Endothelial cell of umbilical vein (primary cell): Measurements from ENCODE around the gene SLC39A11. TPM values are rescaled to one million over a fixed set of nuclear protein-coding genes. Genes with fewer than 3 reads are reported as not detected.

ENCODE experiments used
- BruUV-seq: library from RNA; stranded (reverse); fragments of 400-500 nt; replicated peaks from 2 replicates; lab custom pipeline; 2021; lab: Mats Ljungman, UMichigan
- CTCF ChIA-PET: fragments of 300-600, 350-600 bp; sonication (Branson Sonifier 250); formaldehyde crosslinking; loops from one replicate; lab custom pipeline; 2021; ENCODE audit warnings: antibody characterized with exemption, inconsistent platforms; lab: Charles Lee
- POLR2A ChIA-PET: fragments of 300-600, 350-600 bp; sonication (Branson Sonifier 250); formaldehyde crosslinking; loops from one replicate; lab custom pipeline; 2021; ENCODE audit warnings: antibody characterized with exemption, inconsistent platforms; lab: Charles Lee
- DNase-seq: peaks from one replicate; pipeline ENCODE4 v3.0.0-alpha.2; 2011; ENCODE audit warnings: low read depth, low spot score
- FAIRE-seq: peaks from 2 replicates; lab custom pipeline; 2011; peaks lifted over from hg19 to GRCh38; lab: Jason Lieb, UNC
- H2AFZ ChIP-seq: 2 replicates; pipeline ENCODE4 v1.6.0; 2012; ENCODE audit warnings: low read depth, low read length, control low read depth, inconsistent platforms
- H3K27ac ChIP-seq: 2 replicates; pipeline ENCODE4 v1.5.1; 2011; ENCODE audit warnings: low read depth, mild to moderate bottlenecking, control low read depth, low read length, moderate library complexity; ENCODE audit not compliant: insufficient read depth
- H3K27me3 ChIP-seq, 2 experiments: 2 replicates each; pipeline versions ENCODE4 v1.6.0 to v1.6.1; 2011; ENCODE audit warnings: low read length in 2 of 2, mixed read lengths in 1 of 2; ENCODE audit not compliant: control insufficient read depth in 2 of 2, insufficient read depth in 2 of 2
- H3K36me3 ChIP-seq, 2 experiments: 2 replicates in 1 of 2; 3 replicates in 1 of 2; pipeline ENCODE4 v1.5.1; 2011; ENCODE audit warnings: low read length in 2 of 2, mild to moderate bottlenecking in 1 of 2, moderate library complexity in 1 of 2; ENCODE audit not compliant: control insufficient read depth in 2 of 2, insufficient read depth in 2 of 2; ENCODE audit errors: extremely low read depth in 1 of 2
- H3K4me1 ChIP-seq: 3 replicates; pipeline ENCODE4 v1.5.1; 2011; ENCODE audit warnings: mild to moderate bottlenecking, low read length; ENCODE audit not compliant: control insufficient read depth, insufficient read depth; ENCODE audit errors: extremely low read depth
- H3K4me2 ChIP-seq: 2 replicates; pipeline ENCODE4 v1.6.1; 2011; ENCODE audit warnings: low read length, control low read depth, mixed read lengths; ENCODE audit not compliant: insufficient read depth
- H3K4me3 ChIP-seq, 3 experiments: fragments of 200-600 bp in 1 of 3; sonication (generic), shearing (Covaris generic) in 1 of 3; replicated peaks in 1 of 3; 2 replicates each; pipeline ENCODE4 v1.5.1; 2011 to 2016; ENCODE audit warnings: control low read depth in 3 of 3, low read length in 3 of 3, mild to moderate bottlenecking in 2 of 3, inconsistent platforms in 1 of 3, low read depth in 1 of 3, moderate library complexity in 1 of 3; ENCODE audit not compliant: insufficient read depth in 1 of 3
- H3K79me2 ChIP-seq: 2 replicates; pipeline ENCODE4 v1.6.0; 2012; ENCODE audit warnings: low read length, inconsistent platforms; ENCODE audit not compliant: control insufficient read depth, insufficient read depth
- H3K9ac ChIP-seq: replicated peaks from 2 replicates; pipeline ENCODE3; 2011; ENCODE audit warnings: low read length, control low read depth; ENCODE audit not compliant: insufficient read depth; ENCODE audit errors: extremely low read depth
- H3K9me1 ChIP-seq: replicated peaks from 3 replicates; pipeline ENCODE4 v1.6.0; 2011; ENCODE audit warnings: mild to moderate bottlenecking, low read length; ENCODE audit not compliant: control insufficient read depth, insufficient read depth; ENCODE audit errors: extremely low read depth
- H3K9me3 ChIP-seq: replicated peaks from 2 replicates; pipeline ENCODE4 v1.5.1; 2012; ENCODE audit warnings: low read length, inconsistent platforms; ENCODE audit not compliant: control insufficient read depth, insufficient read depth
- H4K20me1 ChIP-seq: replicated peaks from 2 replicates; pipeline ENCODE3; 2011; ENCODE audit warnings: mild to moderate bottlenecking, low read length; ENCODE audit not compliant: control insufficient read depth, insufficient read depth; ENCODE audit errors: extremely low read depth
- EZH2 ChIP-seq: IDR thresholded peaks from 2 replicates; pipeline ENCODE4 v1.6.1; 2012; ENCODE audit warnings: borderline replicate concordance, low read depth, mild to moderate bottlenecking, moderate library complexity, low read length, inconsistent platforms; ENCODE audit not compliant: severe bottlenecking
- FOS ChIP-seq: IDR thresholded peaks from 2 replicates; pipeline ENCODE4 v1.6.1; 2011; ENCODE audit warnings: mild to moderate bottlenecking, low read length, moderate library complexity, borderline replicate concordance; ENCODE audit not compliant: insufficient read depth
- GATA2 ChIP-seq: IDR thresholded peaks from 2 replicates; pipeline ENCODE4 v1.7.0; 2011; ENCODE audit warnings: low read depth, mild to moderate bottlenecking, moderate library complexity, mixed read lengths, low read length; ENCODE audit not compliant: insufficient read length, insufficient read depth
- JUN ChIP-seq: IDR thresholded peaks from 2 replicates; pipeline ENCODE4 v1.6.1; 2011; ENCODE audit warnings: borderline replicate concordance, low read depth; ENCODE audit not compliant: insufficient read length, insufficient read depth
- MYC ChIP-seq: IDR thresholded peaks from one replicate; pipeline ENCODE4 v1.6.1; 2011; ENCODE audit warnings: mild to moderate bottlenecking, low read depth, low read length
- POLR2A ChIP-seq: IDR thresholded peaks from 2 replicates; pipeline ENCODE4 v1.6.1; 2012; ENCODE audit warnings: low read depth, mild to moderate bottlenecking, control low read depth, low read length
- POLR2AphosphoS5 ChIP-seq: IDR thresholded peaks from 2 replicates; pipeline ENCODE4 v1.6.1; 2012; ENCODE audit warnings: low read depth, mild to moderate bottlenecking, control low read depth, low read length, moderate library complexity; ENCODE audit not compliant: insufficient read depth
- dilution Hi-C: fragments of 300-500 bp; cut with MboI; formaldehyde crosslinking; loops from one replicate; pipeline ENCODE4 v1.15.0; 2019; ENCODE audit warnings: low sequenced_read_pairs; ENCODE audit not compliant: extremely low pct_ligation_motif_present
- intact Hi-C: fragments of 100-400 bp; cut with micrococcal nuclease; formaldehyde crosslinking; loops from one replicate; pipeline ENCODE4 v1.10.0; 2022
- polyA plus RNA-seq, 4 experiments: library from polyadenylated mRNA; depleted of rRNA in 3 of 4; stranded (reverse) in 3 of 4; unstranded in 1 of 4; fragments of >200 nt; gene quantifications; 2 replicates each; pipeline versions ENCODE4 v1.2.1 to v1.2.3, GENCODE V29; 2011 to 2012; ENCODE audit warnings: missing spikeins in 1 of 4
- total RNA-seq: library from RNA; stranded (reverse); gene quantifications from 2 replicates; pipeline ENCODE4 v1.2.3, GENCODE V29; 2021
- TF ChIP-seq, protein P1 (sequence below): IDR thresholded peaks from 2 replicates; pipeline ENCODE4 v1.6.1; 2011; ENCODE audit not compliant: insufficient read depth, insufficient read length
- TF ChIP-seq, protein P2 (sequence below), 2 donors: IDR thresholded peaks; 1 replicate in 1 of 2; 2 replicates in 1 of 2; pipeline ENCODE4 v1.5.1; 2011; ENCODE audit warnings: low read length in 2 of 2, mild to moderate bottlenecking in 2 of 2, moderate library complexity in 2 of 2, control low read depth in 1 of 2, inconsistent platforms in 1 of 2, low read depth in 1 of 2; ENCODE audit not compliant: insufficient read depth in 1 of 2; ENCODE audit errors: extremely low read depth in 1 of 2

Gene SLC39A11
- total and polyA plus RNA-seq, 2 donors (not counting 3 experiments of a cell fraction or from before 2014, with no cell fraction given) = 8.1 to 11.9 TPM

GRCh38 chr17:73028299-73028755, 64.2 kb downstream of the SLC39A11 start:
- dilution Hi-C loops = no loop called here
- Histone ChIP-seq H2AFZ (no peak overlapping the region), H3K27me3 (no peaks in the 10 kb centered on the region), H3K27ac (no peak overlapping the region), H3K9me1 (no peaks in the 10 kb centered on the region), H4K20me1 (no peaks in the 10 kb centered on the region), H3K79me2 (no peaks in the 10 kb centered on the region), H3K4me2 (no peak overlapping the region), H3K9me3 (no peaks in the 10 kb centered on the region), H3K36me3 (no peaks in the 10 kb centered on the region), H3K4me1 (no peaks in the 10 kb centered on the region), H3K9ac (no peak overlapping the region), H3K4me3 (no peak overlapping the region)
- TF ChIP-seq FOS (no peak), POLR2A (no peak), MYC (no peak), POLR2AphosphoS5 (no peak), JUN (no peak), EZH2 (no peak), GATA2 (no peak)
- TF ChIP-seq, protein P1, sequence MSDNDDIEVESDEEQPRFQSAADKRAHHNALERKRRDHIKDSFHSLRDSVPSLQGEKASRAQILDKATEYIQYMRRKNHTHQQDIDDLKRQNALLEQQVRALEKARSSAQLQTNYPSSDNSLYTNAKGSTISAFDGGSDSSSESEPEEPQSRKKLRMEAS = no peak
- TF ChIP-seq, protein P2, sequence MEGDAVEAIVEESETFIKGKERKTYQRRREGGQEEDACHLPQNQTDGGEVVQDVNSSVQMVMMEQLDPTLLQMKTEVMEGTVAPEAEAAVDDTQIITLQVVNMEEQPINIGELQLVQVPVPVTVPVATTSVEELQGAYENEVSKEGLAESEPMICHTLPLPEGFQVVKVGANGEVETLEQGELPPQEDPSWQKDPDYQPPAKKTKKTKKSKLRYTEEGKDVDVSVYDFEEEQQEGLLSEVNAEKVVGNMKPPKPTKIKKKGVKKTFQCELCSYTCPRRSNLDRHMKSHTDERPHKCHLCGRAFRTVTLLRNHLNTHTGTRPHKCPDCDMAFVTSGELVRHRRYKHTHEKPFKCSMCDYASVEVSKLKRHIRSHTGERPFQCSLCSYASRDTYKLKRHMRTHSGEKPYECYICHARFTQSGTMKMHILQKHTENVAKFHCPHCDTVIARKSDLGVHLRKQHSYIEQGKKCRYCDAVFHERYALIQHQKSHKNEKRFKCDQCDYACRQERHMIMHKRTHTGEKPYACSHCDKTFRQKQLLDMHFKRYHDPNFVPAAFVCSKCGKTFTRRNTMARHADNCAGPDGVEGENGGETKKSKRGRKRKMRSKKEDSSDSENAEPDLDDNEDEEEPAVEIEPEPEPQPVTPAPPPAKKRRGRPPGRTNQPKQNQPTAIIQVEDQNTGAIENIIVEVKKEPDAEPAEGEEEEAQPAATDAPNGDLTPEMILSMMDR (IDR thresholded peaks at IDR 0.05; ENCODE audit: extremely low read depth in 1 of 2, insufficient read depth in 1 of 2, low read depth in 1 of 2, low read length in 2 of 2) = no peak
- no peak for FAIRE-seq
- ChIA-PET POLR2A (no interaction called here), CTCF (no interaction called here)
- no peak for DNase-seq
- intact Hi-C loops = no loop called here
- BruUV-seq = no TSS peak
